HG02840 (cell line): Measurements from ENCODE around the gene HSPA1B.
"Not testable (repeated sequence)": the region's sequence is repeated elsewhere in the genome, so short reads cannot be mapped to it uniquely, and the experiment has no call there.

Source experiments
- ATAC-seq: cut with Tn5 transposase; IDR thresholded peaks from one replicate; pipeline ENCODE4 v1.9.1; 2021; ENCODE audit warnings: mild to moderate bottlenecking, moderate library complexity, moderate number of reproducible peaks; ENCODE audit not compliant: unreplicated experiment, low FRiP score

HSPA1B gene

GRCh38 chr6:31851485-31851832, 23.9 kb downstream of the HSPA1B start:
- ATAC-seq, result no peak

GRCh38 chr6:31851980-31852718, 24.6 kb downstream of the HSPA1B start:
- not testable (repeated sequence) for ATAC-seq

DNA sequence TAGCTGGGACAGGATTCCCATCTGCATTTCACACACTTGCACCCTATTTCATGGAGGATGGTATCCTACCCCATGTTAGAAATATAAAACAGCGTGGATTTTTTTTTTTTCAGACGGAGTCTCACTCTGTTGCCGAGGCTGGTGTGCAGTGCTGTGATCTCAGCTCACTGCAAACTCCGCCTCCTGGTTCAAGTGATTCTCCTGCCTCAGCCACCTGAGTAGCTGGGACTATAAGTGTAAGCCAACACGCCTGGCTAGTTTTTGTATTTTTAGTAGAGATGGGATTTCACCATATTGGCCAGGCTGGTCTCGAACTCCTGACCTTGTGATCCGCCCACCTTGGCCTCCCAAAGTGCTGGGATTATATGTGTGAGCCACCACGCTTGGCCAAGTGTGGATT, 30.2 kb downstream of the HSPA1B start:
- not testable (repeated sequence) for ATAC-seq

- no peak for ATAC-seq
Observed at GRCh38 chr6:31858707-31859106, 31.2 kb downstream of the HSPA1B start.

GRCh38 chr6:31859923-31860322, 32.4 kb downstream of the HSPA1B start:
- ATAC-seq, result no peak

GRCh38 chr6:31860349-31860748, 32.8 kb downstream of the HSPA1B start:
- no peak for ATAC-seq

DNA sequence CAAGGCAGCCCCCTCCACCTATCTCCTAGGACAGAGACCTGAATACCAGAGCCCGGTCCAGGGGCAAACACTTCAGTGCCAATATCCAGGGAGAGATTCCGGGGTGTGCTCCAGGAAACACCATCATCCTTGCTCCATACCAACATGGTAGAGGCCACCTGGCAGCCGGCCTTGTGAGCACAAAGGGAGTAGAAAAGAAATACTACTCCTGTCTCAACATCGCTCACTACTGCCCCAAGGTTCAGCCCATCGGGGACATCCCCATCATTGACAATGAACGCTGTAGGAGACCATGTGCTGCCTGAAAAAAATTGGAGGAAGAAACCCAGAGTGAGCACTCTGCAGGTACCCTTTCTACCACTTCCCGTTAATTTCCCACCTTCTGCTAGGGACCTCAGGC, 33.6 kb downstream of the HSPA1B start:
- no peak for ATAC-seq

- no peak for ATAC-seq
Observed at GRCh38 chr6:31861919-31862343, 34.4 kb downstream of the HSPA1B start.

- peak; percentile 90 for ATAC-seq
Observed at GRCh38 chr6:31862344-31863235, 35.1 kb downstream of the HSPA1B start, which contains the start of gene NEU1. Gene NEU1 (minus strand): TSS chr6:31862821. CDS start chr6:31862776, 45 bp downstream.

DNA sequence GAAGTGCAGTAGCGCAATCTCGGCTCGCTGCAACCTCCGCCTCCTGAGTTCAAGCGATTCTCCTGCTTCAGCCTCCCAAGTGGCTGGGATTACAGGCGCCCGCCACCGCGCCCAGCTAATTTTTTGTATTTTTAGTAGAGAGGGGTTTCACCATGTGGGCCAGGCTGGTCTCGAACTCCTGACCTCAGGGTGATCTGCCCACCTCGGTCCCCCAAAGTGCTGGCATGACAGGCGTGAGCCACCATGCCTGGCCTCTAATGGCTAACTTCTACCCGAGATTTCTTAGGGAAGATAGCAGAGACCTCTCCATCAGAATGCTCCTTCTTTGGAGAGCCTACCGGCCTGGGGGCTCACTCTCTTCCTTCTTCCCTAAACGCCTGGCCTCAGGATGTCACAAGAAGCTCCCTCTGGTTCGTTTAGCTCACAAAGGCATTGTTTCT, 36.6 kb downstream of the HSPA1B start:
- ATAC-seq, result not testable (repeated sequence)

DNA sequence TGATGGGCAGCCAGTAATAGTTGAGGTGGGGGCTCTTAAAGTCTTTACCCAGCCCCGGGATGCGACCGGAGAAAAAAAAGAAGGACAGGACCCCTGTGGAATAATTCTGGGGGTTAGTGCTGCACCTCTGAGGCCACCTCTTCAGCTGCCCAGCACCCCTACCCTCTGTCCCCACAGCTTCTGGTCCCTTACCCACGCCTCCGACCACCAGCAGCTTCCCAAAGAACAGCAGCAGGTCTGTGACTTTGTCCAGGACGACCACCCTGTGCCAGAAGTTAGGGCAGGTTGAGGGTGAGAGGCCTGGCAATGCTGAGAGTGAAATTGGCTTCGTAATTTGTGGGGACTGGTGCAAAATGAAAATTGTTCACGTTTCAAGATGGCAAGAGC, 37.3 kb downstream of the HSPA1B start:
- ATAC-seq, result no peak

DNA sequence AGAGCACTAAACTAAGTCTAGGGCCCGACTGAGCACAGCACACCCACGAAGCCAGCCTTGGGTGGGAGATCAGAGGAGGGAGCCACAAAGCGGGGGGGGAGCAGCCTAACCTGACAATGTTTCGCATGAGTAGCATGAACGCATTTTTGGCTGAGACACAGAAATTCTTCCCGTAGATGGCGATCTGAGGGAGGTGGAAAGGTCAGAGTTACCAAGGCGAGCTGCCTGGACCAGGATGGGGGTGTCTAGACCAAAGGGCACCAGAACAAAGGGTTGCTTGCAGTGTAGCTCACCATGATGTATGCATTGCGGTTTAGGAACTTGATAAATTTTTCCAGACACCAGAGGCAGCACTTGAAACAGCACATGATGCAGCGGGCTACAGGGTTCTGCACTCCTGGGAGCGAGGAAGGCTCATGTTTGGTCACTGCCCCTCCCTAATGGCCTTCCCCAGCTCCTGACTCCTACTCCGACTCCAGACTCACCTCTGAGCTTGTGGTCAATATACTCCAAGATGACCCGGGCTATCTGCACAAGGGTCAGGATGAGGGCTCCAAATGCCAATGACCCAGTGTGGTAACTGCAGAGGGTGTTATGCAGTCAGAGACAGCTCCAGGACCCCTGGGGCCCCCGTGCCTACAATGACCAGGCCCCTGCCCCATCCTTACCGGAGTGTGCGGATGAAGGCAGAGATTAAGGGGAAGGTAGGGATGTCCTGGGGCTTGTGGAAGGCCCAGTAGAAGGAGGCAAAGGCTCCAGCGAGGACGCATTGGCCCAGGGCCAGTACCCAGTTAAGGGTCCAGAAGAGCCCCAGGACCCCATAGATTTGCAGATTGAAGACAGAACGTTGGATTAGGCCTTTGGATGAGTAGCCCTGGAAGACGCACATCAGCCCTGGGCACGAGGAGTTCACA, 37.9 kb downstream of the HSPA1B start:
- ATAC-seq, result no peak

DNA sequence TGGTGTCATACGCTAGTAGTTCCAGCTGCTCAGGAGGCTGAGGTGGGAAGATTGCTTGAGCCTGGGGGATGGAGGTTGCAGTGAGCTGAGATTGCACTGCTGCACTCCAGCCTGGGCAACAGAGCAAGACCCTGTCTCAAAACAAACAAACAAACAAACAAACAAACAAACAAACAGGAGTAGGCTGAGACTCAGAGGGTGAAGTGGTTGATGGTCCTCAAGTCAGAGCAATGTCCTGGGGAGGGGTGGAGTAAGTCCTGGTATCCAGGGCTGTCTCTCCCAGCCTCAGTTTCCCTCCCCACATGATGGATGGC, 41.1 kb downstream of the HSPA1B start:
- ATAC-seq, result not testable (repeated sequence)

GRCh38 chr6:31869343-31869742, 41.8 kb downstream of the HSPA1B start:
- ATAC-seq, result no peak

DNA sequence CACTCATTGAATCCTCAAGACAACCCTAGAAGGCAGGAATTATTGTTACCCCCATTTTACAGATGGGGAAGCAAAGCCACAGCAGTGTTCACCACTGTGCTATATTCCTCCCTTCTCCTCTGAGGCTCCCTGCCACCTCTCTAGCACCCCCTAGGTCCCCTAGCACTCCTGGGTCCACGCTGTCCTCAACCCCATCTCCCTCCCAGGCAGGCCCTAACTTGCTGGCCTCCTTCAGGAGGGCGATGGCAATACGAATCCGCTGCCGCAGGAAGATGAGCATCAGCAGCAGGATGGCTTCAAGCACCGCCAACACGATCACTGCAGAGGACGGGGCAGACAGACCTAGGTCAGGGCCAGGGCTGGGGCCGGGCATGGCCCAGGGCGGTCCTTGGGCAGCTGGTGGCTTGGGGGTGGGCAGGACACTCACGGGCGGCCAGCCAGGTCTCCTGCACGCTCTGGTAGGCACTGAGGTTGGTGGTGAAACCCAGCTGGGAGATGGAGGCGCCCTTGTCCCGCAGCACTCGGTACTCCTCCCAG, 42.9 kb downstream of the HSPA1B start:
- ATAC-seq, result no peak

GRCh38 chr6:31871046-31871659, 43.6 kb downstream of the HSPA1B start:
- ATAC-seq, result no peak

DNA sequence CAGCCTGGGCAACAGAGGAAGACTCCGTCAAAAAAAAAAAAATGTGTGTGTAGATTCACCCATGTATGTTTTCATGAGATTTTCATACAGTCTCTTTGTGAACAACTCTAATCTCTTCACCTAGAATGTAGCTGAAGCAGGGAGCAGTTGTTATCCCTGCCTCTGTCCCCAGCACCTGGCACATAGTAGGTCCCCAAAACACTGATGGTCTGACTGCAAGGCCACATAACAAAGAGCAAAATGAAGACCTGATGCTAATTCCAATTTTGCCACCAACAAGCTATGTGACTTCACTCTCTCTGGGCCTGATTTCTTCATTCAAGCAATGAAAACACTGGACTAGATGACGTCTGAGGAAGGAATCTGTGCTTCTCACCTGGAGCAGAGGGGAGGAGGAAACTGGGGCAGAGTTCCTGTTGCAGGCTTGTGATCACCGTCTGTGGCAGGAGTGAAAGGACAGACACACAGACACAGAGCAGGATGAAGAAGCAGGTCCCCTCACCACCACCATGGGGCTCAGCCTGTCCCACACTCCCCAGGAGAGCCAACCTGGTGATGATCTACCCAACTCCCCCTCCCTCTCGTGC, 46.6 kb downstream of the HSPA1B start:
- ATAC-seq, result no peak

DNA sequence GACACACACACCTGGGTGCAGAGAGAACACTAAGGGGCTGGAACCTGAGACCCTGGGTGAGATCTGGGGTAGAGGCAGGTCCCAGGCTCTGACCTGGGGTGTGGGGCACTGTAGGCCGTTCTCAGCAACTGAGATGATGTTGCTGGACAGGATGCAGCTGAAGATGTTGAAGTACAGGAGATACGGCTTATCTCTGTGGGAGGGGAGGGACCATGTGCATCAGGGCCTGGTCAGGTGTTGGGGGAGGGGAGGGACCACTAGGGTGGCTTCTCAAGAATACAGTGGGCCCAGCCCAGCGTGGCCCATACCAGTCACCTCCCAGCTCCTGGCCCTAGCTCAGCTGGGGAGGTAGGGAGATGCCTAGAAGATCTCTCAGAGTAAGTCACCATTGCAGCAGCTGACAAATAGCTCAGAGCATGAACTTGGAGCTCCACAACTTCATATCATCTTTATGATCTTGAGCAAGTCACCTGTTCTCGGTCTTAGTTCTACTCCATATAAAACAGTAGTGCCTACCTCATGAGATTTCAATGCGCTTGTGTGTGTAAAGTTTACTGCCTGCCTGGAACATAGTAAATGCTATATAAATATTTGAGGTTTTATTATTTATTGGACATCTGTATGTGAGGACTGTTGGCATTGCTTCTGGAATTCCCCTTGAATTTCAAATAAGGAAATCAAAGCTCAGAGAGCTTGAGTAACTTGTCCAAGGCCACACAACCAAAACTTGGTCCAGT, 47.5 kb downstream of the HSPA1B start:
- no peak for ATAC-seq

- no peak for ATAC-seq
Observed at GRCh38 chr6:31875877-31876276, 48.3 kb downstream of the HSPA1B start.
